Measurements from ENCODE around the gene SPATS2.

SPATS2 gene

DNA sequence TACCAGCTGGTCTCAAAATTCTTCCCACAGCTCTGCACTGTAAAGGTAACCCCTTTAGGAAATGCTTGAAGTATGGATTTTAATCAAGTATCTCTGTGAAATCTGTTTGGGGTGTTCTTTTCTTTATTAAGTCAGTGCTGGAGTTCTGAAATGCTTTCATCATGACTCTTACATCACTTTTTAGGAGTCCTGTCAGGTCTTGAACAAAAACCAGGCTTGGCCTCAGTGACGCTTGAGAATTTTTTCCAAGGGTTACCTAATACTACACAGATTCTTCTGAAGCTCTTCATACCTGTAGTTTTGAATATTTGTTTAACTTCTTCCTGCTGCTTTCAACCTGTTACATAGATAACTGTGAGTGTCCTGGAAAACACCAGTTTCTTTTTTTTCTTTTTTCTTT lies 124.6 kb downstream of the SPATS2 start:
- peak; percentile 95 for DNase-seq (ENCODE audit: low read depth)
- TF ChIP-seq, protein P1, sequence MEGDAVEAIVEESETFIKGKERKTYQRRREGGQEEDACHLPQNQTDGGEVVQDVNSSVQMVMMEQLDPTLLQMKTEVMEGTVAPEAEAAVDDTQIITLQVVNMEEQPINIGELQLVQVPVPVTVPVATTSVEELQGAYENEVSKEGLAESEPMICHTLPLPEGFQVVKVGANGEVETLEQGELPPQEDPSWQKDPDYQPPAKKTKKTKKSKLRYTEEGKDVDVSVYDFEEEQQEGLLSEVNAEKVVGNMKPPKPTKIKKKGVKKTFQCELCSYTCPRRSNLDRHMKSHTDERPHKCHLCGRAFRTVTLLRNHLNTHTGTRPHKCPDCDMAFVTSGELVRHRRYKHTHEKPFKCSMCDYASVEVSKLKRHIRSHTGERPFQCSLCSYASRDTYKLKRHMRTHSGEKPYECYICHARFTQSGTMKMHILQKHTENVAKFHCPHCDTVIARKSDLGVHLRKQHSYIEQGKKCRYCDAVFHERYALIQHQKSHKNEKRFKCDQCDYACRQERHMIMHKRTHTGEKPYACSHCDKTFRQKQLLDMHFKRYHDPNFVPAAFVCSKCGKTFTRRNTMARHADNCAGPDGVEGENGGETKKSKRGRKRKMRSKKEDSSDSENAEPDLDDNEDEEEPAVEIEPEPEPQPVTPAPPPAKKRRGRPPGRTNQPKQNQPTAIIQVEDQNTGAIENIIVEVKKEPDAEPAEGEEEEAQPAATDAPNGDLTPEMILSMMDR (IDR thresholded peaks at IDR 0.05; ENCODE audit: insufficient read depth, low read depth, low read length, missing control alignments), result no peak

DNA sequence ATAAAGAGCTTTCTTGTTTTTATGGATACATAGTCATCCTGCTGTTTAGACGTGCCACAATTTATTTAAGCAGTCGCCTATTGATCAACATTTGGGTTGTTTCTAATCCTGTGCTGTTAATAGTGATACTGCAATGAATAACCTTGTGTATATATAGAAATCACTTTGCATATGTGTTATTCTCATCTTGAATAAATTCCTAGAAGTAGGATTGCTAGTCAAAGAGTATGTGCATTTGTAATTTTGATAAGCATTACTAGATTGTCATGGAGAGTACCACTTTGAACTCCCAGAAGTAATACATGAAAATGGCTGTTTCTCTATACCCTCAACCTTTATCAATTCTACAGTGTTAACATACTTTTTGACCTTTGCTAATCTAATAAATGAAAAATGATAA lies 126.6 kb downstream of the SPATS2 start:
- no peak for DNase-seq (ENCODE audit: low read depth)
- no peak overlapping the region for H3K4me3 ChIP-seq (ENCODE audit: low read length)
- TF ChIP-seq, protein P1 (IDR thresholded peaks at IDR 0.05; ENCODE audit: insufficient read depth, low read depth, low read length, missing control alignments), result no peak

More for the DNA sequence above, 124.6 kb downstream of the SPATS2 start:
- no peak overlapping the region for H3K4me3 ChIP-seq (ENCODE audit: low read length)

DNA sequence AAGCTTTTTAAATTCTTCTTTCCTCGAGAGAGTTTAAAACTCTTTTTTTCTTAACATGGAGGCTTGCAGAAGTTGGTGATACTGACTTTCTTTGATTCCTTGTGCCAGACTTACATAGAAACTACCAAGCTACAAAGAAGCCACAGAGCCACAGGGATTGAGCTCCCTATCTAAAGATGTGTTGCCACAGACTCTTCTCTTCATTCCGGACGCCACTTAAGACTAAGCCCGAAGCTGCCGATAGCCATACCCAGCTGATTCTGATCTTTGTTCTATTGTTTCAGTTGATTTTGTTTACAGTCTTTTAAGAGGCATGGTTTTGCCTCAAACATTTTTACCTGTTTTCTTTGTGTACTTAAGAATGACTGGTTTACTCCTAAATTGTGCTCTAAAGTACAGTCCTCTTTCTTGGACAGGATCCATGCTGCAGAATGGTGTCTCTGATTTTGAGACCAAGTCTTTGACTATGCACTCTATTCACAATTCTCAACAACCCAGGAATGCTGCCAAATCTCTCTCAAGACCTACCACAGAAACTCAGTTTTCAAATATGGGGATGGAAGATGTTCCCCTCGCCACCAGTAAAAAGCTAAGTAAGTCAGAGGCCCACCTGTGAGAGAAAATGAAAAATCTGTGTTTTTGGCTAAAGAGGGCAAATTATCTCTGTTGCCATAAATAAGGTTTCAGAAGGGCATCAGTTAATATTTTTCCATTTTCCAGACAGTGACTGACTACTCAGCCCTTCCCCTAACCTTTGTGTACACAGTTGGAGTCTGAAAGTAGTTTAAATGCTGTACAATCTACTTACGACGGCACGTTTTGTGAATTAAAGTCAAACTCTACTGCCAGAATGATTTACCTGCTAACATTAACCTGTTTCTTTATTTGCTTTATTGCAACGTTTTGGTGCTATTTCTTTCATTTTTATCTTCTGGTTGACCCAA lies 129.4 kb downstream of the SPATS2 start:
- TF ChIP-seq, protein P1 (IDR thresholded peaks at IDR 0.05; ENCODE audit: insufficient read depth, low read depth, low read length, missing control alignments), result no peak
- H3K4me3 ChIP-seq (ENCODE audit: low read length), result no peak overlapping the region
- DNase-seq (ENCODE audit: low read depth), result no peak

DNA sequence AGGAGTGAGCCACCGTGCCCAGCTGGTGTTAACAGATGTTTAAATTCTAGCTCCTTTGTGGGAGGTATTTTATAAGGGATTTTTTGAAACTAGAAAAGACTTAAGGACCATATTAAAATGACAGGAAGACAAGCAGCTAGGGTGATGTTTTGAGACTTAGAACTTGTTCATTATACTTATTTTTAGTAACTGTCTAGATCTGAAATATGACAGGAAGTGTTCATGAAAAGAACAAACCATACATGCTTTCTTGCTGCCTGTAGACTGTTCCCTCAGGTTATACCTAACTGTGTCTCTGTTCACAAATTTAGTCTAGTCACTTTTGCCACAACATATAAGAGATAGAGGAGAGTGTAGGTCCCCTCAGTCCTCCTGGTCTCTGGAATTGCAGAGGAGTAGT lies 134.6 kb downstream of the SPATS2 start:
- no peak overlapping the region for H3K4me3 ChIP-seq (ENCODE audit: low read length)
- DNase-seq (ENCODE audit: low read depth), result no peak
- TF ChIP-seq, protein P1 (IDR thresholded peaks at IDR 0.05; ENCODE audit: insufficient read depth, low read depth, low read length, missing control alignments), result no peak

DNA sequence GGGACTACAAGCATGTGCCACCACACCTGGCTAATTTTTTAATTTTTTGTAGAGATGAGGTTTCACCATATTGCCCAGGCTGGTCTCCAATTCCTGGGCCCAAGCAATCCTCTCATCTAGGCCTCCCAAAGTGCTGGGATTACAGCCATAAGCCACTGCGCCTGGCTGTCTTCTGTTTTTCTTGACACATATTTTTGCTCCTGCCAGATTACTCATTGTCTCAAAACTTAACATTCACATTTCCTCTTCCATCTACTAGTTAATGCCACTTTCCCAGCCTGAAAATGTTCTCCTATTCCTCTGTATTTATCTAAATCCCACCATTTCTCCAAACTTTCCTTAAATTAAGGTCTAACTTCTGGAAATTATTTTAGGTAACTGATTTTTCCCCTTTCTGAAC lies 135.3 kb downstream of the SPATS2 start:
- H3K4me3 ChIP-seq (ENCODE audit: low read length), result no peak overlapping the region
- peak; percentile 29 for DNase-seq (ENCODE audit: low read depth)
- TF ChIP-seq, protein P1 (IDR thresholded peaks at IDR 0.05; ENCODE audit: insufficient read depth, low read depth, low read length, missing control alignments), result no peak

DNA sequence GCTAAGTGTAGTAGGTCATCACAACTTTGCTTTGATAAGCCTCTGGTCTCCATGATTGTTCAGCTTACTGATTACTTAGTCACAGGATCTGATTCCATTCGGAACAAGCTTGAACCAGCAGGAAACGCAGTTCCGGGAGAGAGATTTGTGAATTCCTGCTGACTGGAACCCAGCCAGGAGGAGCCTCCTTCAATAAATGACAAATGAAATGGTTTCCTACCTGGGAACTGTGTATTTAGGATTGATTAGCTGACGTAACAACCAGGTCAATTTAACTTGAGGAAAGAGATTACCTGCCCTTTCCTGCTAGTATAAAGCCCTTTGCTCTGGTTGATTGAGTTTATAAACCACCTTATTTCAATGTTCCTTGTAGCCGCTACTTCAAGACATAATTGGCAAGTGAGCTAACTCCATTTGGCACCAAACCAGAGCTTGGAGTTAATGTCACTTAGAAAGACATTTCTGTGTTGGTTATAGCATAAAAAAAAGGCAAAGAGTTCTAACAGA lies 136.5 kb downstream of the SPATS2 start:
- DNase-seq (ENCODE audit: low read depth), result peak; percentile 98
- no peak overlapping the region for H3K4me3 ChIP-seq (ENCODE audit: low read length)
- TF ChIP-seq, protein P1 (IDR thresholded peaks at IDR 0.05; ENCODE audit: insufficient read depth, low read depth, low read length, missing control alignments), result no peak
